Measurements from ENCODE around the gene ZNRF2. TPM values are rescaled to one million over a fixed set of nuclear protein-coding genes. Genes with fewer than 3 reads are reported as not detected.
"Not testable (repeated sequence)": the region's sequence is repeated elsewhere in the genome, so short reads cannot be mapped to it uniquely, and the experiment has no call there.

Gene ZNRF2
- total RNA-seq, 2 experiments from 2014 or later = 9.6 to 10.5 TPM

DNA sequence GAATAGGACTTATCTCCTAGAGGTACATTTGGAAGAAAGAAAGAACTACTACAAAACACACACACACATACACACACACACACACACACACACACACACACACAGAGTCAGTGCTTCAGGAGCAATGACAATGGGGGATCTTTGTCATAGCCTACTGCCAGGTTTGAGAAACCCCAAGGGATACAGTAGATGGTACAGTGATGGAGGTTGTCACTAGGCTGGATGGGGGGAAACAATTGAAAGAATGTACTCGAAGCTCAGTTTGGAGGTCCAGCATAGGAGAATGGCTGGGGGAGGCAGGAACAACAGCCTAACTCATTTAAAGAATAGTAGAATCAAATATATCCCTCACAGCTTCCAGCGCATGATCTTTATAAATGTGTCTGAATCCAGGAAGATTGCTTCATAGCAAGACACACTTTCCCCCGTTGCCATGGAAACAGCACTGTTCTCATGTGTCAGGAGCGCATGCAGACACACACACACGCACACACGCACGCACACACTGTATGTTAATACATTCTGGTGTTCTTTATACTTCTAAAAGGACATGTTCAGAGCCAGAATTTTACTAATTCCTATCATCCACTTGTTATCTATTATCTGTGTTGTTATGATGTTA lies 32.6 kb upstream of the ZNRF2 start:
- no peak for DNase-seq
- intact Hi-C loops (cut with micrococcal nuclease) = no loop called here
- Mint-ChIP-seq H3K9me3 (no peaks in the 10 kb centered on the region), H3K36me3 (no peaks in the 10 kb centered on the region), H3K27ac (no peak overlapping the region), H3K4me1 (ENCODE audit: low read depth) (peaks cover 12% of the 10 kb centered on the region), H3K4me3 (no peak overlapping the region), H3K27me3 (no peaks in the 10 kb centered on the region)
- ChIA-PET CTCF (no interaction called here), POLR2A (no interaction called here)

DNA sequence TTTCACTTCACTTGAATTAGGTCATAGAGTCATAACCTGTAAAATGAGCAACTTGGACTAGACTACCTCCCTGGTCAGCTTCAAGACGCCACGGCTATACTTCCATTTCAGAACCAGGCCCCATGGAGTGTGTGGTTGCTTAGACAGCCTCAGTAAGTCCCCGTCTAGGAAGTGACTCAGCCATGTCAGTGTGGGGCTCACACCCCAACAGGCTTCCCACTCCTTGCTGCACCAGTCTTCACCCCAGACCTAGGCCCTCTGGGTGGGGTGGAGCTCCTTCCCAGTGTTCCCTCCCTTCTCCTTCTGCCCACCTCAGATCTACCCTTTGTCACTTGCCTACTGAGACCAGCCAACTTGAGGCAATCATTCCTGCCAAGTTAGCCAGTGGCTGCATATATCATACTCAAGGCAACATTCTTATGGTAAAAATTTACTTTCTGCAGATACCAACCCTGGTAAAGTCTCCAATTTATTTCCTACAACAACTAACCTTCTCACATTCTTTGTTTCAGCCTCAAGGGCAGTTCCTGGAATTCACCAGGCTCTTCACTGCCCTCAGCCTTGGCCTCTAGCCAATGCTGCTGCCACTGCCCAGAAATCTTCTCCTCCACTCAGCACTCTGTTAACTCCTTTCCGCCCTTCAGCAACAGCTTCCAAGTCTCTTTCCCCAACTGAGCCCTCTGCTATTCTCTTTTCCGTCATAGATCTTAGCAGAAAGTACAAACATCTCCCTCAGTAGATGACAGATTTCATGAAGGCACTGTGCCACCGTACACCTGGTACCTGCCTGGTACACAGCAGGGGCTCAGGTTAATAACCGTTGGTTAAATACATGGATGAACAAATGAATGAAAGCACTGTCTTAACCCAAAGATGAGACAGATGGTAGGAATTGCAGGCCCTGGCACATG lies 31.3 kb upstream of the ZNRF2 start:
- intact Hi-C loops (cut with micrococcal nuclease) = no loop called here
- Mint-ChIP-seq H3K27me3 (no peaks in the 10 kb centered on the region), H3K9me3 (no peaks in the 10 kb centered on the region), H3K27ac (no peak overlapping the region), H3K4me1 (ENCODE audit: low read depth) (peaks cover 12% of the 10 kb centered on the region), H3K36me3 (no peaks in the 10 kb centered on the region), H3K4me3 (no peak overlapping the region)
- DNase-seq = peak; percentile 25
- CTCF ChIA-PET = no interaction called here
- POLR2A ChIA-PET = no interaction called here

DNA sequence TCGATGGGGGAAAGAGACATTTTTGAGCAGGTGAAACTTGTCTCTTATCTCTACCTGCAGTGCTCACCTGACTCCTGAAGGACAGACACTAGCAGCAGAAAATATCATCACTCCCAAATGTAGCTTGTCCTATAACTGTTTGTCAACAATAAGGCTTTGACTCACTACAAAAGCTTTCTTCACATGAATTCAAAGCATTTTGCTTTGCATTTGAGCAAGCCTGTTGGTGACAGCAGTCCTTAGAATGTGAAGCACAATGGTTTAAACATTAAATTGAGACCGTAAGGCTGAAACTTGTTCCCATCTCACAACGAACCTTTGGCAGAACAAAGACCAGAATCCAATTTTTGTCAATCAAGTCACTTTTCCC lies 30.6 kb upstream of the ZNRF2 start:
- Mint-ChIP-seq H3K9me3 (no peaks in the 10 kb centered on the region), H3K36me3 (no peaks in the 10 kb centered on the region), H3K4me1 (ENCODE audit: low read depth) (peaks cover 12% of the 10 kb centered on the region), H3K27ac (no peak overlapping the region), H3K27me3 (no peaks in the 10 kb centered on the region), H3K4me3 (no peak overlapping the region)
- ChIA-PET CTCF (no interaction called here), POLR2A (no interaction called here)
- DNase-seq = no peak
- intact Hi-C loops (cut with micrococcal nuclease) = no loop called here

DNA sequence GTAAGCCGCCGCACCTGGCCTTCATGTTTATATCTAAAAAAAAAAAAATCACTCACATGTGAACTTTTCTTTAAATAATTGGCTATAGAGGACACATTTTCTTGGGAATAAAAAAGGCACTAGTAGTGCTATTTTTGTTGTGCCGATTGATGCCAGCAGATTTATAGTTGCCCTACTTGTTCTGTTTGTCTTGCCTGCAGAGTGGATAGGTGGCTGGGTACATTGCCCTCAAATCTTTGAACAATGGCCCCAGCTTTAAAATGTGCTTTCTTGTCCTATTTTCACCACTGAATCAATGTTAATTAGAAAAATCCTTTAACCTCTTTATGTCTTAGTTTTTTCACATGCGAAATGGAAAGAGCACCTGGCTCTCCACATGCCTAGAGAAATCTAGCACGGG lies 30.1 kb upstream of the ZNRF2 start:
- H3K4me3 Mint-ChIP-seq = no peak overlapping the region
- ChIA-PET POLR2A (no interaction called here), CTCF (no interaction called here)
- intact Hi-C loops (cut with micrococcal nuclease) = no loop called here
- no peaks in the 10 kb centered on the region for H3K27me3 Mint-ChIP-seq
- H3K36me3 Mint-ChIP-seq = no peaks in the 10 kb centered on the region
- DNase-seq = no peak
- H3K4me1 Mint-ChIP-seq (ENCODE audit: low read depth) = peaks cover 12% of the 10 kb centered on the region
- H3K27ac Mint-ChIP-seq = no peak overlapping the region
- no peaks in the 10 kb centered on the region for H3K9me3 Mint-ChIP-seq

DNA sequence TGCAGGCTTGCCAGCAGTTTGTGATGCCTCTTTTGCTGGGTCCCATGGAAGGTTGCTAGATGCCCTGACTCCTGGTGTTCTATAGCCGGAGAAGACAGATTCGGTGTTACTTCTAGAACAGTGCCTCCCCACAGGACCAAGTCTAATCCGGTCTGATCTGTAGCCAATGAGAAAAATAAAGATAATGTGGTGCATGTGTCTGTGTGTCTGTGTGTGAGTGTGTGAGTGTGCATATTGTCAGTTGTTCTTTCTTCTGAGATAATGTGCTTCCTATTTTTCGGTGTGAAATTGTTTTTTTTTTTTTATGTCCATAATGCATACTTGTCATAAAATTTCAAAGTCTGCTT lies 29.7 kb upstream of the ZNRF2 start:
- CTCF ChIA-PET = no interaction called here
- DNase-seq = no peak
- Mint-ChIP-seq H3K27ac (no peak overlapping the region), H3K27me3 (no peaks in the 10 kb centered on the region), H3K9me3 (no peaks in the 10 kb centered on the region), H3K4me1 (ENCODE audit: low read depth) (peaks cover 12% of the 10 kb centered on the region), H3K4me3 (no peak overlapping the region), H3K36me3 (no peaks in the 10 kb centered on the region)
- POLR2A ChIA-PET = no interaction called here
- intact Hi-C loops (cut with micrococcal nuclease) = no loop called here

DNA sequence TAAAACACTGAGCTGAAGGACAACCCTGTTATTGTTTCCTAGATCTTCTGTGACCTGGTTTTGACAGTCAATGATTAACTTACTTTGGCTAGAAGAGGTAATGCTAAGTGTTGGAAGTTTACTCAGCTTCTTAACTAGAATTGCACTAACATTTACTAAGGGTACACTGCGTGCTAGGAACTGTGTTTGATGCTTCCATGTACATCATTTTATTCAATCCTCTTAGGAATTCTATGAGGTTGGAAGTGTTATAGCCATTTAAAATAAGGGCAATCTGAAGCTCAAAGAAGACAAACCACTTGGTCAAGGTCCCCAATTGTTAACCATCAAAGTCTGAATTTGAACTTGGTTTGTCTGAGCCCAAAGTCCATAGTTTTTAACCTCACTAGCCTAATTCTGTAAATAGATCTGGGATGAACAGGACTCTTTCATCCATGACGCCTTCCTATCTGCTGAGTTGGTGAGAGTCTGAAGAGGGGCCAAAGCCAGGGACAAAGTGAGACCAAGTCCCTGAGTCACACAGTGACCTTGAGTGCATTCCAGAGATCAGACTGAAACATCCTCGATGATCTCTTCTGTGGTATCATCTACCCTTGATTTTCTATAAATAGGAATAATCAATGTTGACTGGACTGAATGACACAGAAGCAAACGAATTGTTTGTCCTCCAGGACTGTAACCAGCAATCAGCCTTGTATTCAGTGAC lies 29.2 kb upstream of the ZNRF2 start:
- Mint-ChIP-seq H3K4me1 (ENCODE audit: low read depth) (peaks cover 9% of the 10 kb centered on the region), H3K27ac (no peak overlapping the region), H3K27me3 (no peaks in the 10 kb centered on the region), H3K9me3 (no peaks in the 10 kb centered on the region), H3K4me3 (no peak overlapping the region), H3K36me3 (no peaks in the 10 kb centered on the region)
- ChIA-PET CTCF (no interaction called here), POLR2A (no interaction called here)
- intact Hi-C loops (cut with micrococcal nuclease) = no loop called here
- DNase-seq = no peak

DNA sequence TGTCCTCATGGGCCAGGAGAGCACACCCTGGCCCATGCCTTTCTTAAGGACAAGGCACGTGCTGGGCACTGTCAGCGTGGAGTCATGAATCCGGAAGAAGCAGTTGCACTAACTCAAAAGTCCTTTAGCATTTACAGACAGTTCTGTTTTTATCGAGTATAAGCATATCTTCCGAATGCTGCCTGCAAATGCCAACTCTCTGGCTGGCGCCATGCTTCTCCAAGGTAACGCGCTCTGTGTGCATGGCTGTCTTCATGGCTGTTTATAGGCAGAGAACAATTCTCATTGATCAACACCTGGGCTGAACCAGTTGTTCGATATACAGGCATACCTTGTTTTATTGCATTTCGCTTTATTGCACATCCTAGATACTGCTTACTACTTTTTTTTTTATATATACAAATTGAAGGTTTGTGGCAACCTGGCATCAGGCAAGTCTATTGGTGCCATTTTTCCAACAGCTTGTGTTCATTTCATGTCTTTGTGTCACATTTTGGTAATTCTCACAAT lies 28.0 kb upstream of the ZNRF2 start:
- DNase-seq = no peak
- ChIA-PET CTCF (no interaction called here), POLR2A (no interaction called here)
- peaks cover 4% of the 10 kb centered on the region for H3K4me1 Mint-ChIP-seq (ENCODE audit: low read depth)
- H3K4me3 Mint-ChIP-seq = no peak overlapping the region
- no peaks in the 10 kb centered on the region for H3K9me3 Mint-ChIP-seq
- no peaks in the 10 kb centered on the region for H3K27me3 Mint-ChIP-seq
- H3K27ac Mint-ChIP-seq = no peak overlapping the region
- intact Hi-C loops (cut with micrococcal nuclease) = no loop called here
- H3K36me3 Mint-ChIP-seq = no peaks in the 10 kb centered on the region

DNA sequence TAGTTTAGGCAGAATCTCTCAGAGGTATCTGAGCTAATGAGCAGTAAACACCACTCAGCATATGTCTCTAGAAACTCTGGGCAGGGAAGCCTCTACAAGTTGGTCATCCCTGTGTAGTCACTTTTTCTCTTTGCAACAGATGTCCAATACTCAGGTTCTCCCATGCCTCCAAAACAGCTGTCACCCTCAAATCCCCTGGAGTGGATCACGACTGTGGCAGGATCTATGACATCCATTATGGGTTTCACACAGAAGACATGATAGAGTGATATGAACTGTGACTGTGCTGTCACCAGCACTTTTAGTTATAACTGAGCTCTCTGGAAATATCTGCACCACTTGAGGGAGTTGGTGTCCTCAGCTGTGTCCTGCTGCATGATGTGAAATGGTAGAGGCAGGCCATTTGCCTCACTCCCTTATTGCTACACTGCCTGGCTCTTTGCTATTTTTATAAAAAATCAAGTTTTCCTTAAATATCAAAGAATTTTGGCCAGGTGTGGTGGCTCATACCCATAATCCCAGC lies 24.1 kb upstream of the ZNRF2 start:
- no peak for DNase-seq
- Mint-ChIP-seq H3K27me3 (no peaks in the 10 kb centered on the region), H3K4me3 (no peak overlapping the region), H3K27ac (no peak overlapping the region), H3K36me3 (no peaks in the 10 kb centered on the region), H3K4me1 (ENCODE audit: low read depth) (no peaks in the 10 kb centered on the region), H3K9me3 (no peaks in the 10 kb centered on the region)
- POLR2A ChIA-PET = no interaction called here
- CTCF ChIA-PET = no interaction called here
- intact Hi-C loops (cut with micrococcal nuclease) = no loop called here

DNA sequence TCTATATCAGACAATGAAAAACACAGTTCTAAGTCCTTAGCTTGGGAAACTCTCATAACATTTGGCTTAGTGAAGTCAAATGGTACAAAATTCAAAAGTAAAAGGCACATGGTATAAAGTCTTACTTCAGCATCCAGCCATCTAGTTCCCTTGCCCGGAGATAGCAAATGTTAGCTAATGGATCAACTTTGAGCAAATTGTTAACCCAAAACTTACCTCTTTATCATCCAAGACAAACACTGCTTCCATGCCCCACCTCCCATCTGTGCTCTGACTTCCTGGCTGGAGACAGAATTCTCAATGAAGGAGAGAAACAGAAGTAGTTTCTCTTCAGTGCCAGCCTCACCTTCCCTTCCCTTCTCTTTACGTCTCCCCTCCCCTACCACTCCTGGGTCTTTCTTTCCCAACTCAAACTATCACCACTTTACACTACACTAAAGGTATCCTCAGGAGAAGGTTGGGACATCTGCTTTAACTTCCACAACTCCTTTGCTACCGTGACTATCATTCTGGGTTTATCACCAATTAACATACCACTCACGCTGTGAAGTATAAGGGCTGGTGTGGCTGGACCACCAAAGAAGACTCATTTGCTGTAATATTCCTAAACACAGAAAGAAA lies 21.2 kb upstream of the ZNRF2 start:
- DNase-seq = no peak
- Mint-ChIP-seq H3K4me1 (ENCODE audit: low read depth) (no peaks in the 10 kb centered on the region), H3K27ac (no peak overlapping the region), H3K9me3 (no peaks in the 10 kb centered on the region), H3K4me3 (no peak overlapping the region), H3K36me3 (no peaks in the 10 kb centered on the region), H3K27me3 (no peaks in the 10 kb centered on the region)
- ChIA-PET CTCF (interaction anchor here (0.8 kb wide), 1 partner anchor 84 kb away, joined by 3 read pairs; no protein-coding TSS in a partner anchor), POLR2A (no interaction called here)
- intact Hi-C loops (cut with micrococcal nuclease) = no loop called here

DNA sequence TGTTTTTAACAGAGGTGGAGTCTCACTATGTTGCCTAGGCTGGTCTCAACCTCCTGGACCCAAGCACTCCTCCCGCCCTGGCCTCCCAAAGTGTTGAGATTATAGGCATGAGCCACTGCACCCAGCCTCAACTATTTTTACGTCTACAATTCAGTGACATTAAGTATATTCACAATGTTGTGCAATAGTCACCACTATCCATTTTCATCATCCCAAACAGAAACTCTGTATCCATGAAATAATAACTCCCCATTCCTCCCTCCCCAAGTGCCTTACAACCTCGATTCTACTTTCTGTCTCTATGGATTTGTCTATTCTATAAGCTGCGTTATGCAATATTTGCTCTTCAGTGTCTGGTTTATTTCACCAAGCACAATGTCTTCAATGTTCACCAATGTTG lies 20.3 kb upstream of the ZNRF2 start:
- Mint-ChIP-seq H3K36me3 (no peaks in the 10 kb centered on the region), H3K9me3 (no peaks in the 10 kb centered on the region), H3K27ac (no peak overlapping the region), H3K27me3 (no peaks in the 10 kb centered on the region), H3K4me3 (no peak overlapping the region), H3K4me1 (ENCODE audit: low read depth) (no peaks in the 10 kb centered on the region)
- CTCF ChIA-PET = interaction anchor here (1.6 kb wide), 1 partner anchor 12 kb away, joined by 3 read pairs; no protein-coding TSS in a partner anchor
- intact Hi-C loops (cut with micrococcal nuclease) = no loop called here
- POLR2A ChIA-PET = no interaction called here
- no peak for DNase-seq

DNA sequence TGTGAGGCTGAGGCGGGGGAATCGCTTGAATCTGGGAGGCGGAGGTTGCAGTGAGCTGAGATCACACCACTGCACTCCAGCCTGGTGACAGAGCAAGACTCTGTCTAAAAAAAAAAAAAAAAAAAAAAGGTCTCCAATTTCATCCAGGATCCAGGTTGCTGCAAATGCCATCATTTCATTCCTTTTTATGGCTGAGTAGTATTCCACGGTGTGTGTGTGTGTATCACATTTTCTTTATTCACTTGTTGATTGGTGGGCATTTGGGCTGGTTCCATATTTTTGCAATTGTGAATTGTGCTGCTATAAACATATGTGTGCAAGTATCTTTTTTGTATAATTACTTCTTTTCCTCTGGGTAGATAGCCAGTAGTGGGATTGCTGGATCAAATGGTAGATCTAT lies 19.2 kb upstream of the ZNRF2 start:
- H3K27me3 Mint-ChIP-seq; H3K36me3 Mint-ChIP-seq; H3K4me3 Mint-ChIP-seq; H3K4me1 Mint-ChIP-seq (ENCODE audit: low read depth); POLR2A ChIA-PET; H3K9me3 Mint-ChIP-seq; H3K27ac Mint-ChIP-seq; DNase-seq; intact Hi-C loops (cut with micrococcal nuclease): not testable (repeated sequence)
- CTCF ChIA-PET = interaction anchor here (1.6 kb wide), 1 partner anchor 11 kb away, joined by 3 read pairs; no protein-coding TSS in a partner anchor

DNA sequence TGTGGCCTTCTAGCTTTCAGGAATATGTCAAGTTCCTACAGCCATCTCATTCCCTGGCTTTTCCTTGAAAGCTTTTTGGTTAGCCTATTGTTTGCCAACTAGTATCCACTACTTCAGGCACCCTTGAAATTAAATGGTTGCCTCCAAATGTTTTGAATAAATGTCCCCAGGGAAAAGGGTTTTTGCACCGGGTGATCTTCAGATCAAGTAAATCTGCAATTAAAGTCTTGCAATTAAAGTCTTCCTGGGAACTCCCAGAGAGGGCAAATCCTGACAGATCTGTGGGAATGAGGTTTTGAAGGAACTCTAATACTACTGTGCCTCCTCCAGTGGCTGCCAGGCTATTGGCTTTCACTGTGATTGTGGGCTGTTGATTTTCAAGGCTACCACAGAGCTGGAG lies 17.7 kb upstream of the ZNRF2 start:
- H3K27ac Mint-ChIP-seq = no peak overlapping the region
- H3K36me3 Mint-ChIP-seq = no peaks in the 10 kb centered on the region
- no peaks in the 10 kb centered on the region for H3K4me1 Mint-ChIP-seq (ENCODE audit: low read depth)
- no peak for DNase-seq
- H3K27me3 Mint-ChIP-seq = no peaks in the 10 kb centered on the region
- intact Hi-C loops (cut with micrococcal nuclease) = no loop called here
- ChIA-PET CTCF (no interaction called here), POLR2A (no interaction called here)
- no peak overlapping the region for H3K4me3 Mint-ChIP-seq
- H3K9me3 Mint-ChIP-seq = no peaks in the 10 kb centered on the region

All from activated CD4-positive, alpha-beta memory T cell treated with anti-CD3 and anti-CD28 coated beads for 36 hours (primary cell).